CD4-positive, alpha-beta T cell (primary cell): ENCODE results near the gene CACNA1D. TPM values are rescaled to one million over a fixed set of nuclear protein-coding genes. Genes with fewer than 3 reads are reported as not detected.

Experiments used
- ATAC-seq: fragments of 200-7000 bp; cut with Tn5 transposase; one replicate; pipeline ENCODE4 v1.10.0; 2022; ENCODE audit warnings: mild to moderate bottlenecking; ENCODE audit not compliant: poor library complexity
- CTCF ChIA-PET: fragments of 350-600 bp; sonication (Branson Sonifier 250); formaldehyde crosslinking; loops from one replicate; lab custom pipeline; 2021; ENCODE audit warnings: antibody characterized with exemption, inconsistent platforms; lab: Charles Lee
- POLR2A ChIA-PET: fragments of 350-600 bp; sonication (Branson Sonifier 250); formaldehyde crosslinking; loops from one replicate; lab custom pipeline; 2021; ENCODE audit warnings: antibody characterized with exemption, inconsistent platforms; lab: Charles Lee
- DNase-seq, 14 experiments: peaks; one replicate each; pipeline ENCODE4 v3.0.0-alpha.2; 2013 to 2020; ENCODE audit warnings: mixed read lengths in 2 of 14
- H3K27ac ChIP-seq, 2 donors: one replicate each; pipeline versions ENCODE4 v1.5.1 to v1.7.0; 2013; ENCODE audit warnings: low read length in 2 of 2, low read depth in 1 of 2, mild to moderate bottlenecking in 1 of 2
- H3K27me3 ChIP-seq, 2 experiments: 1 replicate in 1 of 2; 2 replicates in 1 of 2; pipeline versions ENCODE4 v1.6.1 to v1.7.0; 2013; ENCODE audit warnings: low read length in 2 of 2, control low read depth in 1 of 2, mild to moderate bottlenecking in 1 of 2, moderate library complexity in 1 of 2; ENCODE audit not compliant: insufficient read depth in 2 of 2, control insufficient read depth in 1 of 2
- H3K36me3 ChIP-seq: one replicate; pipeline ENCODE4 v1.6.1; 2013; ENCODE audit warnings: low read length, control low read depth; ENCODE audit not compliant: insufficient read depth
- H3K4me1 ChIP-seq: one replicate; pipeline ENCODE4 v1.6.1; 2013; ENCODE audit warnings: low read length, control low read depth; ENCODE audit not compliant: insufficient read depth
- H3K4me3 ChIP-seq: one replicate; pipeline ENCODE4 v1.5.1; 2013; ENCODE audit warnings: mild to moderate bottlenecking, low read length, moderate library complexity
- H3K9me3 ChIP-seq, 2 experiments: 1 replicate in 1 of 2; 2 replicates in 1 of 2; pipeline versions ENCODE4 v1.6.1 to v1.7.0; 2013; ENCODE audit warnings: low read length in 2 of 2, mild to moderate bottlenecking in 2 of 2, control low read depth in 1 of 2, moderate library complexity in 1 of 2; ENCODE audit not compliant: control insufficient read depth in 1 of 2, insufficient read depth in 1 of 2
- H3K27ac Mint-ChIP-seq: one replicate; pipeline ENCODE4 v1.8.0; 2020; ENCODE audit warnings: mixed read lengths
- H3K27me3 Mint-ChIP-seq: one replicate; pipeline ENCODE4 v1.8.0; 2021; ENCODE audit warnings: mixed read lengths
- H3K36me3 Mint-ChIP-seq: one replicate; pipeline ENCODE4 v1.8.0; 2021; ENCODE audit warnings: low read depth, mixed read lengths
- H3K4me1 Mint-ChIP-seq: one replicate; pipeline ENCODE4 v1.8.0; 2021; ENCODE audit warnings: low read depth, mixed read lengths
- H3K4me3 Mint-ChIP-seq: one replicate; pipeline ENCODE4 v1.8.0; 2020; ENCODE audit warnings: mild to moderate bottlenecking, mixed read lengths
- H3K9me3 Mint-ChIP-seq: one replicate; pipeline ENCODE4 v1.8.0; 2020; ENCODE audit warnings: mixed read lengths
- CTCF ChIP-seq: fragments of 200-600 bp; IDR thresholded peaks from one replicate; pipeline ENCODE4 v1.8.0; 2022; ENCODE audit warnings: antibody characterized with exemption, mild to moderate bottlenecking
- intact Hi-C, 2 experiments: fragments of 100-400 bp; cut with DNase I in 1 of 2; cut with micrococcal nuclease in 1 of 2; formaldehyde crosslinking; loops; one replicate each; pipeline versions ENCODE4 v1.15.1 to v1.9.0; 2023 to 2025; cut with DNase I, micrococcal nuclease
- total RNA-seq, 174 experiments: library from RNA in 2 of 174; stranded (reverse) in 2 of 174; gene quantifications; one replicate each; pipeline ENCODE4 v1.2.3 and lab custom pipeline; 2021 to 2026

CACNA1D gene
- total RNA-seq, 2 experiments from 2014 or later, result not detected

- peaks cover 0 to 2% of the 10 kb centered on the region in 2 experiments for H3K27me3 ChIP-seq
- H3K9me3 ChIP-seq, result no peaks in the 10 kb centered on the region
- ATAC-seq (no peak), DNase-seq (no peak)
- no peaks in the 10 kb centered on the region for H3K27me3 Mint-ChIP-seq
- H3K36me3 ChIP-seq, result no peaks in the 10 kb centered on the region
- H3K9me3 Mint-ChIP-seq, result no peaks in the 10 kb centered on the region
- H3K4me1 ChIP-seq, result no peaks in the 10 kb centered on the region
- ChIA-PET CTCF (no interaction called here), POLR2A (interaction anchor here (0.8 kb wide), 1 partner anchor 9 kb away, joined by 3 read pairs; no protein-coding TSS in a partner anchor)
- H3K27ac Mint-ChIP-seq, result no peak overlapping the region
- no peaks in the 10 kb centered on the region for H3K4me1 Mint-ChIP-seq
- no peak overlapping the region for H3K27ac ChIP-seq
- intact Hi-C loops, result no loop called here
- no peaks in the 10 kb centered on the region for H3K36me3 Mint-ChIP-seq
- no peak overlapping the region for H3K4me3 Mint-ChIP-seq
- H3K4me3 ChIP-seq, result no peak overlapping the region
- no peak for TF ChIP-seq CTCF
These were observed 93.7 kb downstream of the CACNA1D start for GRCh38 chr3:53588122-53588521.

- no peak overlapping the region for H3K4me3 Mint-ChIP-seq
- no peaks in the 10 kb centered on the region for H3K4me1 ChIP-seq
- H3K9me3 ChIP-seq, result no peaks in the 10 kb centered on the region
- intact Hi-C loops, result no loop called here
- POLR2A ChIA-PET, result no interaction called here
- H3K27me3 ChIP-seq, result no peaks in the 10 kb centered on the region
- no peak for TF ChIP-seq CTCF
- no peak overlapping the region for H3K4me3 ChIP-seq
- H3K27me3 Mint-ChIP-seq, result no peaks in the 10 kb centered on the region
- DNase-seq, result no peak
- H3K36me3 Mint-ChIP-seq, result no peaks in the 10 kb centered on the region
- H3K36me3 ChIP-seq, result no peaks in the 10 kb centered on the region
- H3K27ac Mint-ChIP-seq, result no peak overlapping the region
- no peaks in the 10 kb centered on the region for H3K4me1 Mint-ChIP-seq
- H3K27ac ChIP-seq, result no peak overlapping the region
- no peak for ATAC-seq
- CTCF ChIA-PET, result no interaction called here
- H3K9me3 Mint-ChIP-seq, result no peaks in the 10 kb centered on the region
These were observed 94.8 kb downstream of the CACNA1D start for GRCh38 chr3:53589201-53589600.

- Mint-ChIP-seq H3K36me3 (no peaks in the 10 kb centered on the region), H3K4me3 (no peak overlapping the region), H3K9me3 (no peaks in the 10 kb centered on the region), H3K4me1 (no peaks in the 10 kb centered on the region), H3K27ac (no peak overlapping the region), H3K27me3 (no peaks in the 10 kb centered on the region)
- no peaks in the 10 kb centered on the region for H3K27me3 ChIP-seq
- TF ChIP-seq CTCF, result no peak
- ChIA-PET CTCF (no interaction called here), POLR2A (no interaction called here)
- intact Hi-C loops, result no loop called here
- no peaks in the 10 kb centered on the region for H3K9me3 ChIP-seq
- ATAC-seq (no peak), DNase-seq (no peak)
- H3K4me3 ChIP-seq, result no peak overlapping the region
- no peaks in the 10 kb centered on the region for H3K36me3 ChIP-seq
- no peak overlapping the region for H3K27ac ChIP-seq
- H3K4me1 ChIP-seq, result no peaks in the 10 kb centered on the region
These were observed 95.4 kb downstream of the CACNA1D start for GRCh38 chr3:53589806-53590205.
